Esophagus muscularis mucosa (tissue), 4 donors: ENCODE measurements around the gene ZNF319. TPM values are rescaled to one million over a fixed set of nuclear protein-coding genes. Genes with fewer than 3 reads are reported as not detected.

Experiments
- DNase-seq: peaks from one replicate; pipeline ENCODE4 v3.0.0-alpha.2; 2017; ENCODE audit errors: extremely low spot score
- H3K27ac ChIP-seq, 4 donors: fragments of 200-600 bp; sonication (generic); replicated peaks in 1 of 4; 1 replicate in 3 of 4; 2 replicates in 1 of 4; pipeline ENCODE4 v1.5.1; 2016 to 2019; ENCODE audit warnings: mild to moderate bottlenecking in 1 of 4
- H3K27me3 ChIP-seq, 4 donors: fragments of 200-600 bp; sonication (generic); one replicate each; pipeline versions ENCODE4 v1.5.1 to v1.6.0; 2016 to 2019
- H3K36me3 ChIP-seq, 4 donors: fragments of 200-600 bp; sonication (generic); one replicate each; pipeline ENCODE4 v1.5.1; 2016 to 2019
- H3K4me1 ChIP-seq, 4 donors: fragments of 200-600 bp; sonication (generic); one replicate each; pipeline ENCODE4 v1.5.1; 2016 to 2019
- H3K4me3 ChIP-seq, 4 donors: fragments of 200-600 bp; sonication (generic); 1 replicate in 2 of 4; 2 replicates in 2 of 4; pipeline ENCODE4 v1.5.1; 2016 to 2019; ENCODE audit warnings: mild to moderate bottlenecking in 4 of 4, moderate library complexity in 1 of 4
- H3K9me3 ChIP-seq, 4 donors: fragments of 200-600 bp; sonication (generic); 1 replicate in 3 of 4; 2 replicates in 1 of 4; pipeline ENCODE4 v1.5.1; 2016 to 2019
- CTCF ChIP-seq, 3 experiments: fragments of 200-600 bp in 2 of 3; fragments of 450-650 bp in 1 of 3; sonication (generic) in 2 of 3; IDR thresholded peaks; one replicate each; pipeline ENCODE4 v1.5.1; 2017 to 2019; ENCODE audit warnings: antibody characterized with exemption in 3 of 3, mild to moderate bottlenecking in 2 of 3, moderate library complexity in 1 of 3
- EP300 ChIP-seq: sonication (generic); formaldehyde crosslinking; IDR thresholded peaks from one replicate; pipeline ENCODE4 v1.6.1; 2017; ENCODE audit warnings: antibody characterized with exemption
- POLR2A ChIP-seq: fragments of 450-650 bp; IDR thresholded peaks from one replicate; pipeline ENCODE4 v1.6.1; 2017; ENCODE audit warnings: antibody characterized with exemption, moderate library complexity, mild to moderate bottlenecking, low read depth
- POLR2AphosphoS5 ChIP-seq, 2 donors: sonication (generic); formaldehyde crosslinking; IDR thresholded peaks; one replicate each; pipeline ENCODE4 v1.6.1; 2017; ENCODE audit warnings: antibody characterized with exemption in 2 of 2
- WGBS: methylation state at CpG from one replicate; pipeline ENCODE4 v1.1.5; 2018; 5-methylcytosine and 5-hydroxymethylcytosine counted together
- intact Hi-C: fragments of 100-400 bp; cut with DNase I; formaldehyde crosslinking; loops from one replicate; pipeline ENCODE4 v1.15.1; 2023
- total RNA-seq, 4 donors: library from RNA; depleted of rRNA; stranded (reverse); fragments of >200 nt; gene quantifications; one replicate each; pipeline versions ENCODE4 v1.1.0 to v1.2.1, GENCODE V29; 2016

Gene ZNF319
- total RNA-seq, 4 donors from 2014 or later: 7.1 to 20.9 (median 12.8) TPM

GRCh38 chr16:58030136-58030840, 29.8 kb upstream of the ZNF319 start:
- Histone ChIP-seq H3K4me3 (no peak overlapping the region), H3K27me3 (no peaks in the 10 kb centered on the region), H3K4me1 (peaks cover 57 to 86% (median 78%) of the 10 kb centered on the region in 4 donors), H3K27ac (no peak overlapping the region), H3K9me3 (no peaks in the 10 kb centered on the region), H3K36me3 (no peaks in the 10 kb centered on the region)
- no peak for DNase-seq
- 86% methylated on average over 10 of the region's 11 CpGs for WGBS
- no peak for TF ChIP-seq POLR2AphosphoS5 (IDR thresholded peaks at IDR 0.05)
- no peak for TF ChIP-seq CTCF (IDR thresholded peaks at IDR 0.05)
- TF ChIP-seq EP300: no peak
- no peak for TF ChIP-seq POLR2A
- intact Hi-C loops: no loop called here

GRCh38 chr16:58029410-58029809, 28.9 kb upstream of the ZNF319 start:
- Histone ChIP-seq H3K9me3 (no peaks in the 10 kb centered on the region), H3K36me3 (no peaks in the 10 kb centered on the region), H3K4me3 (no peak overlapping the region), H3K27me3 (no peaks in the 10 kb centered on the region), H3K27ac (no peak overlapping the region), H3K4me1 (peaks cover 65 to 88% (median 86%) of the 10 kb centered on the region in 4 donors)
- no peak for DNase-seq
- 85% methylated on average over 2 of the region's 2 CpGs for WGBS
- intact Hi-C loops: no loop called here
- TF ChIP-seq EP300 (no peak), POLR2A (no peak), CTCF (IDR thresholded peaks at IDR 0.05) (no peak), POLR2AphosphoS5 (IDR thresholded peaks at IDR 0.05) (no peak)

- peaks cover 70 to 89% (median 84%) of the 10 kb centered on the region in 4 donors for H3K4me1 ChIP-seq
- 79% methylated on average over 5 of the region's 6 CpGs for WGBS
- peak overlapping the region in 1 of 4 donors; percentile 91 for H3K27ac ChIP-seq
- DNase-seq: no peak
- no peak overlapping the region for H3K4me3 ChIP-seq
- H3K9me3 ChIP-seq: no peaks in the 10 kb centered on the region
- intact Hi-C loops: no loop called here
- H3K36me3 ChIP-seq: no peaks in the 10 kb centered on the region
- no peaks in the 10 kb centered on the region for H3K27me3 ChIP-seq
- TF ChIP-seq EP300 (no peak), POLR2AphosphoS5 (IDR thresholded peaks at IDR 0.05) (no peak), CTCF (IDR thresholded peaks at IDR 0.05) (no peak), POLR2A (no peak)
These were observed 28.1 kb upstream of the ZNF319 start for GRCh38 chr16:58028541-58029070.

GRCh38 chr16:58027916-58028455, 27.5 kb upstream of the ZNF319 start:
- Histone ChIP-seq H3K4me3 (peak overlapping the region; percentile 73 to 87 (median 82)), H3K36me3 (no peaks in the 10 kb centered on the region), H3K27ac (peak overlapping the region; percentile 85 to 91 (median 88)), H3K4me1 (peaks cover 70 to 89% (median 84%) of the 10 kb centered on the region in 4 donors), H3K27me3 (no peaks in the 10 kb centered on the region), H3K9me3 (no peaks in the 10 kb centered on the region)
- no peak for DNase-seq
- TF ChIP-seq POLR2AphosphoS5 (IDR thresholded peaks at IDR 0.05) (no peak), CTCF (IDR thresholded peaks at IDR 0.05) (no peak), POLR2A (no peak), EP300 (no peak)
- intact Hi-C loops: no loop called here
- WGBS: 89% methylated on average over 8 of the region's 8 CpGs
